MM.1S (cell line): ENCODE data around the gene TMEM132D.

Source experiments
- EZH2 ChIP-seq: fragments of 300-600 bp; sonication (generic); optimal IDR thresholded peaks from 2 replicates; pipeline ENCODE3; 2017; ENCODE audit warnings: low read depth, mild to moderate bottlenecking, antibody characterized with exemption, low read length, mixed read lengths
- EZH2phosphoT487 ChIP-seq: fragments of 300-600 bp; sonication (generic); IDR thresholded peaks from 2 replicates; pipeline ENCODE4 v1.6.1; 2018; ENCODE audit warnings: antibody characterized with exemption, low read length
- TF ChIP-seq, protein P1 (sequence below): fragments of 300-600 bp; sonication (generic); IDR thresholded peaks from 2 replicates; pipeline ENCODE4 v1.5.1; 2016; ENCODE audit warnings: antibody characterized with exemption, low read length, mixed read lengths

DNA sequence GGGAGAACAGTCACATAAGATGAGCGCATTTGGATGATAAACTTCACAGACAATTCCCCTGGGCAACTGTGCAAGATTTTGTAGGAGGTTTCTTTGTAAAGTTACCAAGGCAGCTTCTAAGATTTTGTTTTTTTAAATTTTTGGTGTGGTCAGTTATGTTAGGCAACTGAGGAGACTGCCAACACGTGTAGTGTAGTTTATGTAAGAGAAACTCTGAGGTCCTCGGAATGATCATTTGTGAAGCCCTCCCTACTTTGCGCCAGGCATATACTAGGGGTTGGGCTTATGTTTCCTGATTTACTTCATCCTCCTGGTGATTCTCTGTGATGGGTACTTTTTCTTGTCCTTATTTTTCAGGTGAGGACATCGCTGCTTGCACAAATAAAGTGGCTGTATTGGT, 433.6 kb downstream of the TMEM132D start:
- TF ChIP-seq EZH2phosphoT487 (no peak), EZH2 (no peak)
- TF ChIP-seq, protein P1, sequence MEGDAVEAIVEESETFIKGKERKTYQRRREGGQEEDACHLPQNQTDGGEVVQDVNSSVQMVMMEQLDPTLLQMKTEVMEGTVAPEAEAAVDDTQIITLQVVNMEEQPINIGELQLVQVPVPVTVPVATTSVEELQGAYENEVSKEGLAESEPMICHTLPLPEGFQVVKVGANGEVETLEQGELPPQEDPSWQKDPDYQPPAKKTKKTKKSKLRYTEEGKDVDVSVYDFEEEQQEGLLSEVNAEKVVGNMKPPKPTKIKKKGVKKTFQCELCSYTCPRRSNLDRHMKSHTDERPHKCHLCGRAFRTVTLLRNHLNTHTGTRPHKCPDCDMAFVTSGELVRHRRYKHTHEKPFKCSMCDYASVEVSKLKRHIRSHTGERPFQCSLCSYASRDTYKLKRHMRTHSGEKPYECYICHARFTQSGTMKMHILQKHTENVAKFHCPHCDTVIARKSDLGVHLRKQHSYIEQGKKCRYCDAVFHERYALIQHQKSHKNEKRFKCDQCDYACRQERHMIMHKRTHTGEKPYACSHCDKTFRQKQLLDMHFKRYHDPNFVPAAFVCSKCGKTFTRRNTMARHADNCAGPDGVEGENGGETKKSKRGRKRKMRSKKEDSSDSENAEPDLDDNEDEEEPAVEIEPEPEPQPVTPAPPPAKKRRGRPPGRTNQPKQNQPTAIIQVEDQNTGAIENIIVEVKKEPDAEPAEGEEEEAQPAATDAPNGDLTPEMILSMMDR: no peak
